BLaER1 treated with 17β-estradiol and CSF1 and Interleukin-3, amounts not matched to agents 10 nM and 100 nM (cell line): Measurements from ENCODE around the gene WDR93.

ENCODE experiments used
- H3K27ac ChIP-seq, 11 experiments: shearing (Covaris generic); formaldehyde crosslinking; 2 replicates each; pipeline ENCODE4 v1.8.1; 2022
- H3K27me3 ChIP-seq, 11 experiments: shearing (Covaris generic); formaldehyde crosslinking; 2 replicates each; pipeline ENCODE4 v1.8.1; 2022
- H3K36me3 ChIP-seq, 11 experiments: shearing (Covaris generic); formaldehyde crosslinking; 2 replicates each; pipeline ENCODE4 v1.8.1; 2022
- H3K4me1 ChIP-seq, 10 experiments: shearing (Covaris generic); formaldehyde crosslinking; 2 replicates each; pipeline ENCODE4 v1.8.1; 2022
- H3K4me2 ChIP-seq, 11 experiments: shearing (Covaris generic); formaldehyde crosslinking; 2 replicates each; pipeline ENCODE4 v1.8.1; 2022
- H3K4me3 ChIP-seq, 10 experiments: shearing (Covaris generic); formaldehyde crosslinking; 2 replicates each; pipeline ENCODE4 v1.8.1; 2022
- H3K9ac ChIP-seq, 11 experiments: shearing (Covaris generic); formaldehyde crosslinking; 2 replicates each; pipeline ENCODE4 v1.8.1; 2022
- H3K9me3 ChIP-seq, 11 experiments: shearing (Covaris generic); formaldehyde crosslinking; replicated peaks in 1 of 11; 2 replicates each; pipeline ENCODE4 v1.8.1; 2022
- H4K20me1 ChIP-seq, 11 experiments: shearing (Covaris generic); formaldehyde crosslinking; 2 replicates each; pipeline ENCODE4 v1.8.1; 2022
- Cebpa-rat ChIP-seq, 11 experiments: shearing (Covaris generic); IDR thresholded peaks; 2 replicates each; pipeline ENCODE4 v1.8.1; 2022

The WDR93 gene

DNA sequence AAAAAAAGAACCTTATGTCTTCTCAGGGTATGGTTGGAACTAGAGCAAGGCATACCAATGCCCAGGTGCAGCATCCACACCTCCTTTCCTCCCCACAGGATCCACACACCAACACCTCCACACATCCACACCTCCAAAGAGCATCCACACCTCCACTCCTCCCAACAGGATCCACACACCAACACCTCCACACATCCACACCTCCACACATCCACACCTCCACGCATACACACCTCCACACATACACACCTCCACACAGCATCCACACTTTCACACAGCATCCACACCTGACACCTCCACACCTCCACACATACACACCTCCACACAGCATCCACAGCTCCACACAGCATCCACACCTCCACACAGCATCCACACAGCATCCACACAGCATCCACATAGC, 55.2 kb downstream of the WDR93 start:
- no peak overlapping the region for H3K9ac ChIP-seq
- peaks cover 0 to 14% (median 0%) of the 10 kb centered on the region in 11 experiments; a peak in 3 of 22 replicates for H4K20me1 ChIP-seq
- no peaks in the 10 kb centered on the region for H3K9me3 ChIP-seq
- no peak overlapping the region for H3K27ac ChIP-seq
- peak overlapping the region in 5 of 11 experiments; percentile 64 to 79 (median 77); a peak in 5 of 22 replicates for H3K4me2 ChIP-seq
- TF ChIP-seq Cebpa-rat (IDR thresholded peaks at IDR 0.05): no peak
- H3K4me3 ChIP-seq: no peak overlapping the region
- H3K27me3 ChIP-seq: peaks cover 28 to 42% (median 35%) of the 10 kb centered on the region in 11 experiments
- peaks cover 11 to 33% (median 25%) of the 10 kb centered on the region in 10 experiments; a peak in 18 of 20 replicates for H3K4me1 ChIP-seq
- no peaks in the 10 kb centered on the region for H3K36me3 ChIP-seq

DNA sequence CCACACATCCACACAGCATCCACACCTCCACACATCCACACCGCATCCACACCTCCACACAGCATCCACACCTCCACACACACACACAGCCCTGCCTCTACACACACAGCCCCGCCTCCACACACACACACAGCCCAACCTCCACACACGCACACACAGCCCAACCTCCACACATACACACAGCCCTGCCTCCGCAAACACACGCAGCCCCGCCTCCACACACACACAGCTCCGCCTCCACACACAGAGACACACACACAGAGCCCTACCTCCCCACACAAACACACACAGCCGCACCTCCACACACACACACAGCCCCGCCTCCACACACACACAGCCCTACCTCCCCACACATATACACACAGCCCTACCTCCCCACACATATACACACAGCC, 55.8 kb downstream of the WDR93 start:
- Histone ChIP-seq H3K4me3 (no peak overlapping the region), H3K4me1 (peaks cover 14 to 37% (median 29%) of the 10 kb centered on the region in 10 experiments; a peak in 19 of 20 replicates), H3K27me3 (peaks cover 28 to 44% (median 37%) of the 10 kb centered on the region in 11 experiments), H3K36me3 (no peaks in the 10 kb centered on the region), H3K27ac (no peak overlapping the region), H3K4me2 (peak overlapping the region in 10 of 11 experiments; percentile 1 to 79 (median 69); a peak in 19 of 22 replicates), H4K20me1 (peaks cover 0 to 14% (median 0%) of the 10 kb centered on the region in 11 experiments; a peak in 3 of 22 replicates), H3K9me3 (no peaks in the 10 kb centered on the region), H3K9ac (peak overlapping the region in 3 of 11 experiments; percentile 14 to 36 (median 28); a peak in 3 of 22 replicates)
- no peak for TF ChIP-seq Cebpa-rat (IDR thresholded peaks at IDR 0.05)

DNA sequence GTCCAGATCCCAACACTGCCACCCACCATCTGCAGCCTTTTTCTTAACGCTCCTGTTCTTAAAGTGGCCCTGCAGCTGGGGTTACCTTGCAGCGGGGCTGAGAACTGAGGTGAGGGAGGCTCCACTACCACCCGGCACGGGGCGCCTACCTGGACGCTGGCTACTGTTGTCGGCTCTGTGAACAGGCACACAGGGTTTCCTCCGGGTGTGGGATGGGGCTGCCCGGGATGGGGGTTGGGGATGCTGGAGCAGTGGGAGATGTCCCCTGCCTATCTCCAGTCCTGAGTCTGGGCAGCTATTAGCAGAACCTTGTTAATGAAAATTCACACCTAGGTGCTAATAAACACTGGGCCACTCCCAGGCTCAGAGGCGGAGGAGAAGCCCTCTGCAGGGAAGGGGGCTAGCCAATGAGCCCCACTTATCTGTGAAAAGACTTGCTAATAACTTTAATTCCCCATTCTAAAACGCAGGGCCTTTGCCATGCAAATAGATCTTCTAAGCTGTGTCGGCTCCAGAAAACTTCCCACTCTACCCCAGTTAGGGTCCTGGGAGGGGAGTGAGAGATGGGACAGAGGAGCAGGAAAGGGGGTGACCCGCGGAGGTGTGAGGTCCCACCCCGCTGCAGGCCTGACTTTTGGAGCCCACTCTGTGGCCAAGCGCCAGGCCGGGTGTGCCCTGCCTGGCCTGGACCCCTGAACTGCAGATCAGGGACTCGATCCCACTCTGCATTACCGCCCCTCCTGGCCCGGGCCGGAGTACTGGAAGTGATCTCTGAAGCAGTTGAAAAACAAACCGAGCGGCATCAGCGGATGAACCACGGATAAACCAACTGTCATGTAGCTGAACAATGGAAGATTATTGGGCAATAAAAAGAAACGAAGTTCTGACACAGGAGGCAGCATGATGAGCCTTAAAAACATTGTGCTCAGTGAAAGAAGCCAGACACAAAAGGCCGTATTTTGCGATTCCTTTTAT, 57.4 kb downstream of the WDR93 start:
- H3K36me3 ChIP-seq: no peaks in the 10 kb centered on the region
- peak overlapping the region in 6 of 11 experiments; percentile 64 to 79 (median 78); a peak in 10 of 22 replicates for H3K4me2 ChIP-seq
- H3K9ac ChIP-seq: no peak overlapping the region
- no peak overlapping the region for H3K27ac ChIP-seq
- H4K20me1 ChIP-seq: peaks cover 0 to 14% (median 0%) of the 10 kb centered on the region in 11 experiments; a peak in 3 of 22 replicates
- no peaks in the 10 kb centered on the region for H3K9me3 ChIP-seq
- TF ChIP-seq Cebpa-rat (IDR thresholded peaks at IDR 0.05): no peak
- peaks cover 15 to 39% (median 31%) of the 10 kb centered on the region in 10 experiments; a peak in 19 of 20 replicates for H3K4me1 ChIP-seq
- H3K27me3 ChIP-seq: peaks cover 28 to 48% (median 40%) of the 10 kb centered on the region in 11 experiments
- H3K4me3 ChIP-seq: no peak overlapping the region

DNA sequence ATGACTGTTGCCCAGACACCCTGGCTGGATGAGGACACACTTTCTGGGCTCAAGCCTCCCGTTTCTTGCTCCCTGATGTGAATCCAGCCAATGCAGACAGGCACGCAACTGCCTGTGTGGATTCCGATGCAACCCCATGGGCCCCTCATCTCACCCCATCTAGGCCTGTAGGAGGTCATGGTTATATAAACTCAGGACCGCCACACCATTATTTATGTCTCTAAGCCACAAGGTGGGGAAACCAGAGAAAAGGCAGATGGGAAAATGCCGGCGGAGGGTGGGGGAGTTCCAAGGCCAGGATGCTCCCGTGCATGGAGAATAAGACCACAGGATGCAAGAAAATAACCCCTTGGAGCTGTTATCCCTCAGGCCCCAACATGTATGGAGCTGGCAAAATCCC, 58.4 kb downstream of the WDR93 start:
- peaks cover 28 to 48% (median 40%) of the 10 kb centered on the region in 11 experiments for H3K27me3 ChIP-seq
- H3K4me3 ChIP-seq: no peak overlapping the region
- peaks cover 15 to 39% (median 31%) of the 10 kb centered on the region in 10 experiments; a peak in 19 of 20 replicates for H3K4me1 ChIP-seq
- no peak overlapping the region for H3K9ac ChIP-seq
- H3K9me3 ChIP-seq: no peaks in the 10 kb centered on the region
- peaks cover 0 to 14% (median 0%) of the 10 kb centered on the region in 11 experiments; a peak in 3 of 22 replicates for H4K20me1 ChIP-seq
- no peaks in the 10 kb centered on the region for H3K36me3 ChIP-seq
- TF ChIP-seq Cebpa-rat (IDR thresholded peaks at IDR 0.05): no peak
- H3K4me2 ChIP-seq: peak overlapping the region in 1 of 11 experiments; percentile 94; a peak in 2 of 22 replicates
- H3K27ac ChIP-seq: no peak overlapping the region

DNA sequence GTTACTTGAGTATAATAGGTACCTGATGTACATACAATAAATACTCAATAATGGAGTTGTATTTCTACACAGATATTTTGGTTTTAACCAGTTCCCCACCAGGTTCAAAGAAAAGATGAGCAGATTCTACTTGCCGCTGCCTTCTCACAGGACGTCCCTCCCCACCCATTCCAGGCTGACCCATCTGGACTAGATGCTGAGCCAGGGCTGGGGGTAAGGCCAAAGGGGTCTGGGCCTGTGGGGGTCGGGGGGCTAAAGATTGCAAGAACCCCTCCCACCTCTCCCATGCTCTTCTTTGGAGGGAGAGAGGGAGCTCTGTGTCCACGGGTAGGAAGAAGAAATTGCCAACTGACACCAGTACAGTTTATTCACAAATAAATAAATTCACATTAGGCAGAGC, 58.9 kb downstream of the WDR93 start:
- no peaks in the 10 kb centered on the region for H3K9me3 ChIP-seq
- H3K9ac ChIP-seq: peak overlapping the region in 1 of 11 experiments; percentile 79; a peak in 1 of 22 replicates
- no peak overlapping the region for H3K27ac ChIP-seq
- H3K4me1 ChIP-seq: peaks cover 15 to 39% (median 31%) of the 10 kb centered on the region in 10 experiments; a peak in 19 of 20 replicates
- no peak for TF ChIP-seq Cebpa-rat (IDR thresholded peaks at IDR 0.05)
- no peaks in the 10 kb centered on the region for H3K36me3 ChIP-seq
- H4K20me1 ChIP-seq: peaks cover 0 to 14% (median 0%) of the 10 kb centered on the region in 11 experiments; a peak in 3 of 22 replicates
- peaks cover 28 to 48% (median 40%) of the 10 kb centered on the region in 11 experiments for H3K27me3 ChIP-seq
- peak overlapping the region in 9 of 11 experiments; percentile 93 to 99 (median 96); a peak in 16 of 22 replicates for H3K4me2 ChIP-seq
- H3K4me3 ChIP-seq: 0 out of 20 replicates have a peak overlapping the region, but pooled peaks of 1 of the 10 experiments have one; percentile 70

DNA sequence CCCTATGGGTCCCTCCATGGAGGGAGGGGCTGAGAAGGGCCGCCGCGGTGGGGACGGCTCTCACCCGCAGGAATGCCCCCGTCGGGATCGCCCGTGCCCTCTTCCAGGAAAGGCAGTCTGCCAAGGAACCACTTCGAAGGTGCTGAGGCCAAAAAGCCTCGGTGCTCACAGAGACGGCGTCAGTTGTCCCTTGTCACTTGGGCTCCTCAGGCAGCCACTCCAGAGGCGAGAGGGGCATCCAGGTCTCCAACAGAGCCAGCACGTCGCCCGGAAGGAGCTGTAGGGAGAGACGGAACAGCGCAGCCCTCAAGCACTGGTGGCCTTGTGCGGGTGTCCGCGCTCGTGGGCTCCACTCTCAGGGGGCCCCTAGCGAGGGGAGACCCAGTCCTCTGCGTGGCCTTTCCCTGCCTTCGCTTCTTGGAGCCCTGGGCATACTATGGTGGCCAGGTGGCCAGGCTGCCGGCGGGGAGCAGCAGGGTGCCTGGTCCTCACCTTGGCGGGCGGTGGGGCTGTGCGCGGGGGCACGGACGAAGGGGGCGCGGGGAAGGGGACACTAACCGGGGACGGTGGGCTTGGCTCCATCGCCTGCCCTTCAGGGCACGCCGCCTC, 59.4 kb downstream of the WDR93 start:
- H3K27me3 ChIP-seq: peaks cover 28 to 48% (median 40%) of the 10 kb centered on the region in 11 experiments
- H4K20me1 ChIP-seq: peaks cover 0 to 14% (median 0%) of the 10 kb centered on the region in 11 experiments; a peak in 3 of 22 replicates
- no peaks in the 10 kb centered on the region for H3K9me3 ChIP-seq
- H3K4me1 ChIP-seq: peaks cover 15 to 39% (median 31%) of the 10 kb centered on the region in 10 experiments; a peak in 19 of 20 replicates
- no peaks in the 10 kb centered on the region for H3K36me3 ChIP-seq
- peak overlapping the region in 3 of 11 experiments; percentile 27 to 43 (median 37); a peak in 4 of 22 replicates for H3K27ac ChIP-seq
- H3K4me2 ChIP-seq: peak overlapping the region; percentile 93 to 99 (median 96)
- H3K9ac ChIP-seq: peak overlapping the region; percentile 68 to 84 (median 77)
- TF ChIP-seq Cebpa-rat (IDR thresholded peaks at IDR 0.05): no peak
- peak overlapping the region; percentile 57 to 77 (median 68) for H3K4me3 ChIP-seq

DNA sequence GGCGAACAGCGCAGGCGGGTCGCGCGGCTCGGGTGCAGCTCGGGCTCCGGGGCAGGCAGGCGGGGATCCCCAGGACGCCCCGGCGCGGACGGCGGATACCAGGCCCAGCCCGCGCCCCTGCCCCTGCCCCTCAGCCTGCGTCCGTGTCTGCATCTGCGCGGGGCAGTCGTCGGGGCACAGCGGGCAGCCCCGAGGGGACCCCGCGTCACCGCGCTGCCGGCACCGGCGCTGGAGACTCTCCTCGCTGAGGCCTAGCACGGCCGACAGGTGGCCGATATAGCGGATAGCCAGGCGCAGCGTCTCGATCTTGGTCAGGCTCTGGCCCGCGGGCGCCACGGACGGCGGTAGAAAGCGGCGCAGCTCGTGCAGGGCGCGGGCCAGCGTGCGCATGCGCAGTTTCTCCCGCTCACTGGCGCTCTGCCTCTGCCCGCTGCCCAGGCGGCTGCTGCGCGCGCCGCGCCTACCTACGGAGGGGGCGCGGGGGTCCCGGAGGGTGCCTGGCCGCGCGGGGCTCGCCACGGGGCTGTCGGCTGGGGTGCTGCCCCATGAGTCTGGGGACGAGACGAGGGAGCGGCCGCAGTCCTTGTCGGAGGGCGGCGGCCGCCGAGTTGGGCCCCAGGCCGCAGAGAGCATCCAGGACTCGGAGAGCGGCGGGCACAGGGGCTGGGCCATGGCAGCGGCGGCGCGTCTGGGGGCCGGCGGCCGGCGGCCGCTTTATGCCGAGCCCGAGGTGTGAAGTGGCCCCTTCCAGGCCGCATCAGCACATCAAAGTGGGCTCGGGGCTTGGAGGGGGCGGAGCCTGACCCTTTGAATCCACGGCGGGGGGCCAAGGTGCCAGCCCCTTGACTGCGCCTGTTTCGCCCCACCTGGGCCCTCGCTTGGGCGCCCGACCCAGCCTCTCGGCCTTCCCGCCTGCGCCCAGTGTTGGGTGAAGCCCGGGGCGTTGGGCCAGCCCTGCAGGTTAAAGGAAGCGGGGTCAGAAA, 60.2 kb downstream of the WDR93 start, which contains the start of gene MESP1:
MESP1 (minus strand) TSS at position 690 of the 983 bp plus-strand sequence; CDS start at position 672, 18 bp downstream.
- no peaks in the 10 kb centered on the region for H3K36me3 ChIP-seq
- H3K9ac ChIP-seq: peak within 1 kb of the TSS; percentile 68 to 84 (median 77)
- no peaks in the 10 kb centered on the region for H3K9me3 ChIP-seq
- peaks cover 28 to 48% (median 40%) of the 10 kb centered on the region in 11 experiments for H3K27me3 ChIP-seq
- H3K27ac ChIP-seq: peak within 1 kb of the TSS in 9 of 11 experiments; percentile 23 to 56 (median 46); a peak in 14 of 22 replicates
- H3K4me2 ChIP-seq: peak within 1 kb of the TSS; percentile 93 to 99 (median 96)
- TF ChIP-seq Cebpa-rat (IDR thresholded peaks at IDR 0.05): no peak
- peaks cover 15 to 39% (median 32%) of the 10 kb centered on the region in 10 experiments; a peak in 19 of 20 replicates for H3K4me1 ChIP-seq
- H4K20me1 ChIP-seq: peaks cover 0 to 14% (median 0%) of the 10 kb centered on the region in 11 experiments; a peak in 3 of 22 replicates
- H3K4me3 ChIP-seq: peak within 1 kb of the TSS; percentile 57 to 77 (median 68)
